Endothelial cell of umbilical vein (primary cell): ENCODE data around the gene FNBP1L. TPM values are rescaled to one million over a fixed set of nuclear protein-coding genes. Genes with fewer than 3 reads are reported as not detected.

Experiments used
- BruUV-seq: library from RNA; stranded (reverse); fragments of 400-500 nt; replicated peaks from 2 replicates; lab custom pipeline; 2021; lab: Mats Ljungman, UMichigan
- CTCF ChIA-PET: fragments of 300-600, 350-600 bp; sonication (Branson Sonifier 250); formaldehyde crosslinking; loops from one replicate; lab custom pipeline; 2021; ENCODE audit warnings: antibody characterized with exemption, inconsistent platforms; lab: Charles Lee
- POLR2A ChIA-PET: fragments of 300-600, 350-600 bp; sonication (Branson Sonifier 250); formaldehyde crosslinking; loops from one replicate; lab custom pipeline; 2021; ENCODE audit warnings: antibody characterized with exemption, inconsistent platforms; lab: Charles Lee
- DNase-seq: peaks from one replicate; pipeline ENCODE4 v3.0.0-alpha.2; 2011; ENCODE audit warnings: low read depth, low spot score
- FAIRE-seq: peaks from 2 replicates; lab custom pipeline; 2011; peaks lifted over from hg19 to GRCh38; lab: Jason Lieb, UNC
- H2AFZ ChIP-seq: 2 replicates; pipeline ENCODE4 v1.6.0; 2012; ENCODE audit warnings: low read depth, low read length, control low read depth, inconsistent platforms
- H3K27ac ChIP-seq: 2 replicates; pipeline ENCODE4 v1.5.1; 2011; ENCODE audit warnings: low read depth, mild to moderate bottlenecking, control low read depth, low read length, moderate library complexity; ENCODE audit not compliant: insufficient read depth
- H3K27me3 ChIP-seq, 2 experiments: 2 replicates each; pipeline versions ENCODE4 v1.6.0 to v1.6.1; 2011; ENCODE audit warnings: low read length in 2 of 2, mixed read lengths in 1 of 2; ENCODE audit not compliant: control insufficient read depth in 2 of 2, insufficient read depth in 2 of 2
- H3K36me3 ChIP-seq, 2 experiments: 2 replicates in 1 of 2; 3 replicates in 1 of 2; pipeline ENCODE4 v1.5.1; 2011; ENCODE audit warnings: low read length in 2 of 2, mild to moderate bottlenecking in 1 of 2, moderate library complexity in 1 of 2; ENCODE audit not compliant: control insufficient read depth in 2 of 2, insufficient read depth in 2 of 2; ENCODE audit errors: extremely low read depth in 1 of 2
- H3K4me1 ChIP-seq: 3 replicates; pipeline ENCODE4 v1.5.1; 2011; ENCODE audit warnings: mild to moderate bottlenecking, low read length; ENCODE audit not compliant: control insufficient read depth, insufficient read depth; ENCODE audit errors: extremely low read depth
- H3K4me2 ChIP-seq: 2 replicates; pipeline ENCODE4 v1.6.1; 2011; ENCODE audit warnings: low read length, control low read depth, mixed read lengths; ENCODE audit not compliant: insufficient read depth
- H3K4me3 ChIP-seq, 3 experiments: fragments of 200-600 bp in 1 of 3; sonication (generic), shearing (Covaris generic) in 1 of 3; replicated peaks in 1 of 3; 2 replicates each; pipeline ENCODE4 v1.5.1; 2011 to 2016; ENCODE audit warnings: control low read depth in 3 of 3, low read length in 3 of 3, mild to moderate bottlenecking in 2 of 3, inconsistent platforms in 1 of 3, low read depth in 1 of 3, moderate library complexity in 1 of 3; ENCODE audit not compliant: insufficient read depth in 1 of 3
- H3K79me2 ChIP-seq: 2 replicates; pipeline ENCODE4 v1.6.0; 2012; ENCODE audit warnings: low read length, inconsistent platforms; ENCODE audit not compliant: control insufficient read depth, insufficient read depth
- H3K9ac ChIP-seq: replicated peaks from 2 replicates; pipeline ENCODE3; 2011; ENCODE audit warnings: low read length, control low read depth; ENCODE audit not compliant: insufficient read depth; ENCODE audit errors: extremely low read depth
- H3K9me1 ChIP-seq: replicated peaks from 3 replicates; pipeline ENCODE4 v1.6.0; 2011; ENCODE audit warnings: mild to moderate bottlenecking, low read length; ENCODE audit not compliant: control insufficient read depth, insufficient read depth; ENCODE audit errors: extremely low read depth
- H3K9me3 ChIP-seq: replicated peaks from 2 replicates; pipeline ENCODE4 v1.5.1; 2012; ENCODE audit warnings: low read length, inconsistent platforms; ENCODE audit not compliant: control insufficient read depth, insufficient read depth
- H4K20me1 ChIP-seq: replicated peaks from 2 replicates; pipeline ENCODE3; 2011; ENCODE audit warnings: mild to moderate bottlenecking, low read length; ENCODE audit not compliant: control insufficient read depth, insufficient read depth; ENCODE audit errors: extremely low read depth
- CTCF ChIP-seq, 2 donors: IDR thresholded peaks; 1 replicate in 1 of 2; 2 replicates in 1 of 2; pipeline ENCODE4 v1.5.1; 2011; ENCODE audit warnings: low read length in 2 of 2, mild to moderate bottlenecking in 2 of 2, moderate library complexity in 2 of 2, control low read depth in 1 of 2, inconsistent platforms in 1 of 2, low read depth in 1 of 2; ENCODE audit not compliant: insufficient read depth in 1 of 2; ENCODE audit errors: extremely low read depth in 1 of 2
- EZH2 ChIP-seq: IDR thresholded peaks from 2 replicates; pipeline ENCODE4 v1.6.1; 2012; ENCODE audit warnings: borderline replicate concordance, low read depth, mild to moderate bottlenecking, moderate library complexity, low read length, inconsistent platforms; ENCODE audit not compliant: severe bottlenecking
- FOS ChIP-seq: IDR thresholded peaks from 2 replicates; pipeline ENCODE4 v1.6.1; 2011; ENCODE audit warnings: mild to moderate bottlenecking, low read length, moderate library complexity, borderline replicate concordance; ENCODE audit not compliant: insufficient read depth
- GATA2 ChIP-seq: IDR thresholded peaks from 2 replicates; pipeline ENCODE4 v1.7.0; 2011; ENCODE audit warnings: low read depth, mild to moderate bottlenecking, moderate library complexity, mixed read lengths, low read length; ENCODE audit not compliant: insufficient read length, insufficient read depth
- JUN ChIP-seq: IDR thresholded peaks from 2 replicates; pipeline ENCODE4 v1.6.1; 2011; ENCODE audit warnings: borderline replicate concordance, low read depth; ENCODE audit not compliant: insufficient read length, insufficient read depth
- MAX ChIP-seq: IDR thresholded peaks from 2 replicates; pipeline ENCODE4 v1.6.1; 2011; ENCODE audit not compliant: insufficient read depth, insufficient read length
- MYC ChIP-seq: IDR thresholded peaks from one replicate; pipeline ENCODE4 v1.6.1; 2011; ENCODE audit warnings: mild to moderate bottlenecking, low read depth, low read length
- POLR2A ChIP-seq: IDR thresholded peaks from 2 replicates; pipeline ENCODE4 v1.6.1; 2012; ENCODE audit warnings: low read depth, mild to moderate bottlenecking, control low read depth, low read length
- POLR2AphosphoS5 ChIP-seq: IDR thresholded peaks from 2 replicates; pipeline ENCODE4 v1.6.1; 2012; ENCODE audit warnings: low read depth, mild to moderate bottlenecking, control low read depth, low read length, moderate library complexity; ENCODE audit not compliant: insufficient read depth
- dilution Hi-C: fragments of 300-500 bp; cut with MboI; formaldehyde crosslinking; loops from one replicate; pipeline ENCODE4 v1.15.0; 2019; ENCODE audit warnings: low sequenced_read_pairs; ENCODE audit not compliant: extremely low pct_ligation_motif_present
- intact Hi-C: fragments of 100-400 bp; cut with micrococcal nuclease; formaldehyde crosslinking; loops from one replicate; pipeline ENCODE4 v1.10.0; 2022
- polyA plus RNA-seq, 4 experiments: library from polyadenylated mRNA; depleted of rRNA in 3 of 4; stranded (reverse) in 3 of 4; unstranded in 1 of 4; fragments of >200 nt; gene quantifications; 2 replicates each; pipeline versions ENCODE4 v1.2.1 to v1.2.3, GENCODE V29; 2011 to 2012; ENCODE audit warnings: missing spikeins in 1 of 4
- total RNA-seq: library from RNA; stranded (reverse); gene quantifications from 2 replicates; pipeline ENCODE4 v1.2.3, GENCODE V29; 2021

FNBP1L gene
- total and polyA plus RNA-seq, 2 donors (not counting 3 experiments of a cell fraction or from before 2014, with no cell fraction given): 28.1 to 56.4 TPM

DNA sequence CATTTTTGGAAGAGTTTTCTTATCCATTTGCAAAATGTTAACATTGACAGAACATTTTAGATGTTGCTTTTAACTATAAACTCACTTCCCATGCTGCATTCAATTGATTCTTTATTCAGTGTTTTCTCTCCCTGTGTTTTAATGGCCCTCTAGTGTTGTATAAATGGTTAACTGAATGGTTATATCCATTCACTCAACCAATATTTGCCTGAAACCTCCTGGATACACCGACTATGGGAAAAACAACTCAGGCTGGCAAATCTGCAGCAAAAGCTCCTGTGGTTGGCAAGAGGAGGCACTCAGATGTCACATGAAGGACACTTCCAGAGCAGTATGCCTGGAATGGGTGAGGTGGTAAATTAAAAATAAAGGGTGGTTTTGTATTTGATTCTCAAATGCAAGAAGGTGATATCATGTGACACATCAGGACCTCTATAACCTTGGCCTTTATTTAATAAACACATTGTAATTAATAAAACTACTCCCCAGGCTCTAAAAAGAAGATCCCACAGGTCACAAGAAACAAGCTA, 126.1 kb downstream of the FNBP1L start:
- no peak overlapping the region for H3K27ac ChIP-seq
- no peak overlapping the region for H3K9ac ChIP-seq
- TF ChIP-seq MAX (no peak), JUN (no peak), EZH2 (no peak), POLR2A (no peak)
- no peaks in the 10 kb centered on the region for H3K9me3 ChIP-seq
- H3K9me1 ChIP-seq: no peaks in the 10 kb centered on the region
- FAIRE-seq (no peak), DNase-seq (no peak)
- H4K20me1 ChIP-seq: no peaks in the 10 kb centered on the region
- no TSS peak for BruUV-seq
- peaks cover 31% of the 10 kb centered on the region in 2 experiments for H3K36me3 ChIP-seq
- H2AFZ ChIP-seq: no peak overlapping the region
- ChIA-PET POLR2A (no interaction called here), CTCF (interaction anchor here (2.0 kb wide), 1 partner anchor 240 kb away, joined by 7 read pairs; no protein-coding TSS in a partner anchor)
- H3K4me2 ChIP-seq: no peak overlapping the region
- H3K4me1 ChIP-seq: peaks cover 6% of the 10 kb centered on the region
- H3K4me3 ChIP-seq: no peak overlapping the region
- dilution Hi-C loops (no loop called here), intact Hi-C loops (no loop called here)
- H3K27me3 ChIP-seq: no peaks in the 10 kb centered on the region
- H3K79me2 ChIP-seq: peaks cover 18% of the 10 kb centered on the region

DNA sequence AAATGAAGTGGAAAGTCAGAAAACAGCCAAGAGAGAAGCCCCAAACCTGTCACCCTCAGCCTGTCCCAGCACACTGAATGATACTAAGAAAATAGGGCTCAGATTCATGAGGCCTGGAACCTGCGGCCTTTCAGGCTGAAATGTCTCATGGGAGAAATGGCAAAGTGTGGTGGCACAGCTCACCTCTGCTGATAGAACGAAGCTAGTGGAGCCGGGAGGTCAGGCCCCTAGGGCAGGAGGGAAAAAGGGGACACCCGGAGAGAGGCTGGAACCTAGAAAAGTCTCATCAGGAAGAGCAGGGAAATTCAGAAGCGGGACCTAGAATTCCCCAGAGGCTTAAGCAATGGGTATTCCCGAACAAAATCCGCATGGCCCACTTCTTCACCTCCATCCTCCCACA, 126.6 kb downstream of the FNBP1L start:
- FAIRE-seq (no peak), DNase-seq (no peak)
- intact Hi-C loops: no loop called here
- no peak overlapping the region for H2AFZ ChIP-seq
- dilution Hi-C loops: no loop called here
- H3K27ac ChIP-seq: no peak overlapping the region
- no peak for TF ChIP-seq MYC
- TF ChIP-seq MAX: no peak
- no peak for TF ChIP-seq CTCF (IDR thresholded peaks at IDR 0.05; ENCODE audit: extremely low read depth in 1 of 2, insufficient read depth in 1 of 2, low read depth in 1 of 2, low read length in 2 of 2)
- TF ChIP-seq GATA2: no peak
- TF ChIP-seq FOS: no peak
- TF ChIP-seq POLR2A: no peak
- TF ChIP-seq JUN: no peak
- TF ChIP-seq EZH2: no peak
- TF ChIP-seq POLR2AphosphoS5: no peak
- no peaks in the 10 kb centered on the region for H3K9me1 ChIP-seq
- H3K79me2 ChIP-seq: peaks cover 20% of the 10 kb centered on the region
- no peak overlapping the region for H3K4me2 ChIP-seq
- no peak overlapping the region for H3K4me3 ChIP-seq
- H3K9ac ChIP-seq: no peak overlapping the region
- ChIA-PET CTCF (no interaction called here), POLR2A (no interaction called here)
- no TSS peak for BruUV-seq
- H3K27me3 ChIP-seq: no peaks in the 10 kb centered on the region
- H3K36me3 ChIP-seq: peaks cover 28 to 30% of the 10 kb centered on the region in 2 experiments
- no peaks in the 10 kb centered on the region for H3K9me3 ChIP-seq
- H3K4me1 ChIP-seq: peaks cover 6% of the 10 kb centered on the region
- no peaks in the 10 kb centered on the region for H4K20me1 ChIP-seq
